ENCODE results near the gene SEMA4B. TPM values are rescaled to one million over a fixed set of nuclear protein-coding genes. Genes with fewer than 3 reads are reported as not detected.
A peak's percentile ranks its signal among the peaks of the same experiment; 100 is the strongest.
"Not testable (repeated sequence)": the region's sequence is repeated elsewhere in the genome, so short reads cannot be mapped to it uniquely, and the experiment has no call there.

The SEMA4B gene
- total RNA-seq, 1 donor from 2014 or later, result 41.9 TPM

DNA sequence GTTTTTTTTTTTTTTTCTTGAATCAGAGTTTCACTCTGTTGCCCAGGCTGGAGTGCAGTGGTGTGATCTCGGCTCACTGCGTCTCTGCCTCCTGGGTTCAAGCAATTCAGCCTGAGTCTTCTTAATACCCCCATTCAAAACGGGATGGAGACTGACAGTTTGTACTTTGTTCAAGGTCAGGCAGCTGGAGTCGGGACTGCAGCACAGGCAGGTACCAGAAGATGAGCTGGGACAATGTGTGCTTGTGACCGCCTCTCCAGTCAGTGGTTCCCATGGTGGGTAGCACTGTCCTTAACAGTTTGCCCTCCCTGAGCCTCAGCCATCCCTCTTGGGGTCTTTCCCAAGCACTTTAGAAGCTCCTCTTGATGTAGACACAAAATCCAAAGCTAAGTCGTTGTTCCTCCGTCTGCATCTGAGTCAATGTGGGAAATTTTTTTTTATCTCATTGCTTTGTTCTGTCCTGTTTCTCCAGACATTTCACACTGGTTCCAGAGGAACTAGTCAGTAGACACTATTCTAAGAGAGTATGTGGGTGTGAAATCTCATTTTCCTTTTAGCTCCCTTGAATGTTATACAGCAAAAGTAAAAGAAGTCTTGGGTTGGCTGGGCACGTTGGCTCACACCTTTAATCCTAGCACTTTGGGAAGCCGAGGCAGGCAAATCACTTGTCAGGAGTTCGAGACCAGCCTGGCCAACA is 43.0 kb downstream of the SEMA4B start:
- no peak for DNase-seq (ENCODE audit: low spot score, unreplicated experiment)
- no peak overlapping the region for H3K27ac Mint-ChIP-seq
- H3K27me3 Mint-ChIP-seq, result peaks cover 3% of the 10 kb centered on the region
- H3K4me1 Mint-ChIP-seq (ENCODE audit: low read depth), result no peaks in the 10 kb centered on the region
- TF ChIP-seq, protein P1, sequence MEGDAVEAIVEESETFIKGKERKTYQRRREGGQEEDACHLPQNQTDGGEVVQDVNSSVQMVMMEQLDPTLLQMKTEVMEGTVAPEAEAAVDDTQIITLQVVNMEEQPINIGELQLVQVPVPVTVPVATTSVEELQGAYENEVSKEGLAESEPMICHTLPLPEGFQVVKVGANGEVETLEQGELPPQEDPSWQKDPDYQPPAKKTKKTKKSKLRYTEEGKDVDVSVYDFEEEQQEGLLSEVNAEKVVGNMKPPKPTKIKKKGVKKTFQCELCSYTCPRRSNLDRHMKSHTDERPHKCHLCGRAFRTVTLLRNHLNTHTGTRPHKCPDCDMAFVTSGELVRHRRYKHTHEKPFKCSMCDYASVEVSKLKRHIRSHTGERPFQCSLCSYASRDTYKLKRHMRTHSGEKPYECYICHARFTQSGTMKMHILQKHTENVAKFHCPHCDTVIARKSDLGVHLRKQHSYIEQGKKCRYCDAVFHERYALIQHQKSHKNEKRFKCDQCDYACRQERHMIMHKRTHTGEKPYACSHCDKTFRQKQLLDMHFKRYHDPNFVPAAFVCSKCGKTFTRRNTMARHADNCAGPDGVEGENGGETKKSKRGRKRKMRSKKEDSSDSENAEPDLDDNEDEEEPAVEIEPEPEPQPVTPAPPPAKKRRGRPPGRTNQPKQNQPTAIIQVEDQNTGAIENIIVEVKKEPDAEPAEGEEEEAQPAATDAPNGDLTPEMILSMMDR (IDR thresholded peaks at IDR 0.05; ENCODE audit: unreplicated experiment), result no peak
- no peaks in the 10 kb centered on the region for H3K9me3 Mint-ChIP-seq (ENCODE audit: low read depth)
- no peak overlapping the region for H3K4me3 Mint-ChIP-seq (ENCODE audit: low read depth)
- peaks cover 2% of the 10 kb centered on the region for H3K36me3 Mint-ChIP-seq (ENCODE audit: insufficient read depth)

DNA sequence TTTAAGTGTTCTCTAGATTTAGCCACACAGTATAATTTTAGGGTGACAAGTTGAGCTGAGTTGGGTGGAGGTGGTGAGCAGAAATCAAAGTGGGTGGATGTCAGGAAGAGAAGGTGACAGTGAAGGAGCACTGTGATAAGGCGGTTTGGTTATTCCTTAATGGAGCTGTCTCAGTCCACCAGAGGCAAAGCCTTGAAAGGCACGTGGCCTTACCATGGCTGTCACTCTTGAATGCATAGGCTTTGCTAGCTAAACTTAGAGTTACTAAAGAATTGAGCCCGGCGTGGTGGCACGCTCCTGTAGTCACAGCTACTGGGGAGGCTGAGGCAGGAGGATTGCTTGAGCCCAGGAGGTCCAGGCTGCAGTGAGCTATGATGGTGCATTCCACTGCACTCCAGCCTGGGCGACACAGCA is 47.7 kb downstream of the SEMA4B start:
- peak overlapping the region; percentile 58 for H3K27ac Mint-ChIP-seq
- DNase-seq (ENCODE audit: low spot score, unreplicated experiment), result no peak
- peak overlapping the region; percentile 74 for H3K4me3 Mint-ChIP-seq (ENCODE audit: low read depth)
- peaks cover 13% of the 10 kb centered on the region for H3K27me3 Mint-ChIP-seq
- TF ChIP-seq, protein P1 (IDR thresholded peaks at IDR 0.05; ENCODE audit: unreplicated experiment), result no peak
- no peaks in the 10 kb centered on the region for H3K4me1 Mint-ChIP-seq (ENCODE audit: low read depth)
- H3K9me3 Mint-ChIP-seq (ENCODE audit: low read depth), result no peaks in the 10 kb centered on the region
- no peaks in the 10 kb centered on the region for H3K36me3 Mint-ChIP-seq (ENCODE audit: insufficient read depth)

DNA sequence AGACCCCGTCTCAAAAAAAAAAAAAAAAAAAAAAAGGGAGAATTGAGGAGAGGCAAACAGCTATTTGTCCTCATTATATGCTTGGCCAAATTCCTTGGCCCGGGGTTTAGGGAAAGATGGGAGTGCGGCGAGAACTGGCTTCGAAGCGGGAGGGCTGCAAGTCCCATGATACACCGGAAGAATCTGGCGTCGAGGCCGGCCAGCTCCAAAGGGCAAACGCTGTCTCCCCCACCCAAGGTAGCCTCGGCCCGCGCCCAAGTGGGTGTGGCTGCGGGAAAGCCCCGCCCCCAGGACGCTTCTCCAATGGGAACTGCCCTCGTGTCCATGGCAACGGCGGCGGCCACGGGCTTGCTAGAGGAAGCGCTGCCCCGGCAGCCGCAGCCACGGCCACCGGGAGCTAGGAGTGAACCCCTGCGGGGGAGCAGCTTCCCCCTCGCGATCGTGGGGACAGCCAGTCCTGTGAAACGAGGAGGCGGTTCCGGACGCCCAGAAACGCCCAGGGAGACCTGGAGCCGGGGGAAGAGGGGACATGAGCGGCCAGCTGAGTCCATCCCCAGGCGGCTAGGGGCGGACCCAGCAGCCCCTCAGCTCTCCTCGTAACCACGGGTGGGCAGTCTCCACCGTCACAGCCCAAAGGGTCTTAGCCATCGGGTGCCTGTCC is 48.2 kb downstream of the SEMA4B start, which contains the start of gene TTLL13:
Gene TTLL13, plus strand, starts transcription at position 354 of the 661 bp plus-strand sequence. CDS start 1,075 bp downstream, outside the sequence.
- Mint-ChIP-seq H3K4me1 (ENCODE audit: low read depth) (no peaks in the 10 kb centered on the region), H3K4me3 (ENCODE audit: low read depth) (peak within 1 kb of the TSS; percentile 74), H3K36me3 (ENCODE audit: insufficient read depth) (no peaks in the 10 kb centered on the region), H3K27me3 (peaks cover 13% of the 10 kb centered on the region), H3K9me3 (ENCODE audit: low read depth) (no peaks in the 10 kb centered on the region), H3K27ac (peak within 1 kb of the TSS; percentile 58)
- TF ChIP-seq, protein P1 (IDR thresholded peaks at IDR 0.05; ENCODE audit: unreplicated experiment), result no peak
- DNase-seq (ENCODE audit: low spot score, unreplicated experiment), result peak; percentile 96

DNA sequence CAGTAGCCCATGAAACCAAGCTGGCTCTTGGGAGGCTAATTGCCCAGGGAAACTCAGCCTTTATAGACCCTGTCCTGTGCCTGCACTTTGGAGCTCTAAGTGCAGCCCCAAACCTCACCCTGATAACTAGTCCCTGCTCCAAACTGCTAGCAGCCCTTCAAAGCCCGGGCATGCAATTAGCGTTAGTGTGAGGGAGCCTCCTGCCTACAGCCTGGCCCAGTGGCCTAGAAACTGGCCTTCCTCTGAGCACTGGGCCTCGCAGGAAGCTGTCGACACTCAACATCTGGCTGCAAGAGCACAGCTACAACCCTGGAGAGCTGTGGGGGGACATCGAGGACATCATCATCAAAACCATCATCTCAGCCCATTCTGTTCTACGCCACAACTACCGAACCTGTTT is 56.6 kb downstream of the SEMA4B start:
- Mint-ChIP-seq H3K9me3 (ENCODE audit: low read depth) (no peaks in the 10 kb centered on the region), H3K4me1 (ENCODE audit: low read depth) (no peaks in the 10 kb centered on the region), H3K27ac (no peak overlapping the region), H3K36me3 (ENCODE audit: insufficient read depth) (no peaks in the 10 kb centered on the region), H3K27me3 (peaks cover 11% of the 10 kb centered on the region), H3K4me3 (ENCODE audit: low read depth) (no peak overlapping the region)
- TF ChIP-seq, protein P1 (IDR thresholded peaks at IDR 0.05; ENCODE audit: unreplicated experiment), result no peak
- no peak for DNase-seq (ENCODE audit: low spot score, unreplicated experiment)

DNA sequence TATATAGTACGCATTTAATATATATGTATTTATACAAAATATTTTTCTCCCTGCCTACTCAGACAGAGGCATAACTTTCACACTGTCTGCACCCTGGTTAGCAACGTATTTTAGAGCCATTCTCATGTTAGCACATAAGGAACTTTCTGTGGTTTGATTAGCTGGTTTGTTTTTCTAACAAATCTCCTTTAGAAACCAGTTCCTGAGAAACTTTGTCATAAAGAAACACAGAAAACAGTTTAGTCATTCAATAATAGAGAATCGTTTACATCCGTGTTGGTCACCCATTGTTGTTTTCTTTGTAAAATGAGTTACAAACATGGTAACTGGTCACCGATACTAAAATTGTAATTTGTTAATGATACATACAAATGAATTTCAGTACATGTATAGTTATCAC is 58.4 kb downstream of the SEMA4B start:
- Mint-ChIP-seq H3K27ac (no peak overlapping the region), H3K27me3 (peaks cover 11% of the 10 kb centered on the region), H3K9me3 (ENCODE audit: low read depth) (no peaks in the 10 kb centered on the region), H3K4me3 (ENCODE audit: low read depth) (no peak overlapping the region), H3K36me3 (ENCODE audit: insufficient read depth) (no peaks in the 10 kb centered on the region), H3K4me1 (ENCODE audit: low read depth) (no peaks in the 10 kb centered on the region)
- TF ChIP-seq, protein P1 (IDR thresholded peaks at IDR 0.05; ENCODE audit: unreplicated experiment), result no peak
- DNase-seq (ENCODE audit: low spot score, unreplicated experiment), result no peak

DNA sequence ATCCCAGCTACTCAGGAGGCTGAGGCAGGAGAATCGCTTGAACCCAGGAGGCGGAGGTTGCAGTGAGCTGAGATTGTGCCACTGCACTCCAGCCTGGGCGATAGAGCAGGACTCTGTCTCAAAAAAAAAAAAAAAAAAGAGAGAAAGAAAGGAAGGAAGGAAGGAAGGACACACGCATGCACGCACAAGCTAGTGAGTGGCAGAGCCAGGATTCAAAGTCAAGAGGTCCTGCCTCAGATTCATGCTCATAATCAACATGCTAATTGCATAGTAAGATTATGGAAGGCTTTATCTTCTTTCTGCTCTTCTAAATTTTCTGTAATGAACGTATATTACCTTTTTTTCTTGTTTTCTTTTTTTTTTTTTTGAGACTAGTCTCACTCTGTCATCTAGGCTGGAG is 59.6 kb downstream of the SEMA4B start:
- DNase-seq (ENCODE audit: low spot score, unreplicated experiment); H3K27ac Mint-ChIP-seq; H3K9me3 Mint-ChIP-seq (ENCODE audit: low read depth); H3K36me3 Mint-ChIP-seq (ENCODE audit: insufficient read depth); H3K4me1 Mint-ChIP-seq (ENCODE audit: low read depth); H3K27me3 Mint-ChIP-seq; H3K4me3 Mint-ChIP-seq (ENCODE audit: low read depth): not testable (repeated sequence)

All from progenitor cell of endocrine pancreas (in vitro differentiated cells).